HG03521 (cell line): ENCODE measurements around the gene TPH1.
"Not testable (repeated sequence)": the region's sequence is repeated elsewhere in the genome, so short reads cannot be mapped to it uniquely, and the experiment has no call there.

ENCODE experiments used
- ATAC-seq: cut with Tn5 transposase; IDR thresholded peaks from one replicate; pipeline ENCODE4 v1.9.1; 2021; ENCODE audit warnings: mild to moderate bottlenecking, moderate library complexity; ENCODE audit not compliant: unreplicated experiment

Gene TPH1

DNA sequence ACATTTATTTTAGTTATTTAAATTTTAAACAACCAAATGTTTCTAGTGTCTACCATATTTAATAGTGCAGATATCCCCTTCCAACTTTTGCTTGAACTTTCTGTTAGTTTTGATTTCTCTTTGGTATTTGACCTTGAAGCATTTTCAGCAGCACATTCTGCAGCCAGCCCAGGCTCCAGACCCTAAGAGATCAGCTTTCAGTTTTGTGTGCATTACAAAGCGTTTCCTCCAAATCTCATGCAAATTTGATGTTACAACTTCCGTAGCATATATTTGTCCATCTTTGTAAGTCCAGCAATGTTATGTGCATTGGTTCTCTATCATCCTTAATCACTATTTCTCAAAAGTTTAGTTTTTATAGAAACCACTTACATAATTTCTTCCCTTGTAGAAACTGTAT is 18.6 kb downstream of the TPH1 start:
- no peak for ATAC-seq

DNA sequence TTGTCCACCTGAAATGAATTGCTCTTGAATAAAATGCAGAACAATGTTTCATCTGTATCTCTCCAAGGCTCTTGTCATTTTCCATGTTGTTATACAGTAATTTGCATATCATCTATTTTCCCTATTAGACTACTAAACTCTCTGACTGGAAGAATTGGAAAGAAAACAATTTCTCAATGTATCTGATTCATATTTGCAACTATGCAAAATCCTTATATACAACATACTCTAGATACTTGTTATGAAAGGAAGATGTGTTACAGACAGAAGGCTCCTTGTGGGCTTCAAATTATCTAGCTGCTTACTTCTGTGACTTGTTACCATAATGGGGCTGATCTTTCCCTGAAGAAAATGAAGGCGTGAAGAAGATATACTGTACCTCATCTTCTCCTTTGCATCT is 23.6 kb downstream of the TPH1 start:
- ATAC-seq, result no peak

DNA sequence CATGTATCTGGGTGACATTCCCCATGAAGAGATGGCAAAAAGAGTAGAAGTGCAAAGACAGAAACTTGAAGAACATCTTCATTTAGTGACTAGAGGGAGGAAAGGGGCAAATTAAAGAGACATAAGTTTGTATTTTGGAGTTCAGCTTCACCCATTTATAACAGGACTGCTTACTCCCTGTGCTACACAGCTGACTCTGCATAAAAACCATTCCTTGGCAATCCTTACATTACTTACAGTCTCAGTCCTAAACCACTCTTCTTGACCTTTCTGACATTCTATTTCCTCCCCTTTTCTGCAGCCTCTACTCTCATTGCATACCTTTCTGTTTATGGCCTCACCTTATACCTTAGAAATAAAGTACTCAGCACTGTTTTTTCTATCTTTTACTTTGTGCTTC is 26.4 kb downstream of the TPH1 start:
- no peak for ATAC-seq

DNA sequence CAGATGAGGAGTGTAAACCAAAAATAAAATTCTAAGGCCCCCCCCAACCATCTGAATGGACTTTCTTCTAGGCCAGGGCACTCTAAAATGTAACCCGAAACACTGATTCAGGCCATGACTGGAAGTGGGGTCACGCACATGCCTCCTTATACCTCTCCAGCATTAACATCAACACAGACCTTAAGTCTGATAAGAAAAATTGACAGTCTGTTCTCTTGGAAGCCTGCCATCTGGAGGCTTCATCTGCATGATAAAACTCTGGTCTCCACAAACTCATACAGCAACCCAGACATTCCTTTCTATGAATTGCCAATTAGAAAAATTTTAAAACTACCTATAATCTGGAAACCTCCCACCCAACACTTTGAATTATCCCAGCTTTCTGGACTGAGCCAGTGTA is 29.3 kb downstream of the TPH1 start:
- ATAC-seq, result no peak

DNA sequence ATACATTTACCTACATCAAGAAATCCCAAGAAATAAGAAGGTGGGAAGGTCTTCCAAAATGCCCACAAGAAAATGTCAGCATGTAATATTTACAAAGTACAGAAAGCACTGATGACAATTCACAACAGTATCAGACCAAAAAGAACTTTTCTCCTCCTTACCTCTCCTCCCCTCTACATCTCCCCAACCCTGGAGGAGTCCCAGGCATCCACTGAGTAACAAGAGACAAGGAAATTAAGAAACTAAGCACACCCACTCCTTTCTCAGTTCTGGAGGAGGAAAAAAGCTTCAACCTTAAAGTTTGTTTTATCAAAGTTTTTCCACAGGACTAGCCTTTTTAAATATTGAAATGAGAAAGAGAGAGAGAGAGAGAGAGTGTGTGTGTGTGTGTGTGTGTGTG is 31.2 kb downstream of the TPH1 start:
- ATAC-seq, result no peak

DNA sequence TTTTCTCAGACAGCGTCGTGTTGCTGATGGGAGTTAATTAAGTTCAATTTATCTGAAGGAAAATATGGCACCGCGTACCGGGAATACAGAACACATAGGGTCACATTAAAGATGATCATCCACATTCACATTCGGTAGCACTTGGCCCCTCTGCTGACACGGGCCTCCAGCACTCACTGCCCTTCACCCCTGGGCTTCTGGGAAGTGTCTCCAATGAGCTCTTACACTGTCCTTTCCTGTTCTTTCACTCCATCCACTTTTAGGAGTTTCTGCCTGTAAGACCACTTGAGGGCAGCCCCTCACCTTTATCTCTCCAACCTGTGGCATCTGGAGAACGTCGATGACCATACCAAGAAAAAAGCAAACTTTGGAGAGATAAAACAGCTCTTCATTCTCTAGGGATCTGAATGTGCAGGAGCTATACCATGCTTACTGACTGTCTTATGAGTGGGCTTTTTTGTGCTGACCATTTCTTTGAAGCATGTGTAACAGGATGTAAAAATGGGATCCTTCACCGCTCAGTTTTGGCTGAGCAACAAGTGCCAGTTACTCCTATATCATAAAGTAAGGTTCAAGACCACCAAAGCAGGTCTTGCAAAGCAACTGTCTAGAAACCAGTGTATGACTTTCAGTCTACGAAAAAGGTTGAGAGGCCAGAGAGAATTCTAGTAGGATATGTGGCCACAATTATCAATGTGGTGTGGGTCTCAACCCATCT is 32.1 kb downstream of the TPH1 start:
- no peak for ATAC-seq

DNA sequence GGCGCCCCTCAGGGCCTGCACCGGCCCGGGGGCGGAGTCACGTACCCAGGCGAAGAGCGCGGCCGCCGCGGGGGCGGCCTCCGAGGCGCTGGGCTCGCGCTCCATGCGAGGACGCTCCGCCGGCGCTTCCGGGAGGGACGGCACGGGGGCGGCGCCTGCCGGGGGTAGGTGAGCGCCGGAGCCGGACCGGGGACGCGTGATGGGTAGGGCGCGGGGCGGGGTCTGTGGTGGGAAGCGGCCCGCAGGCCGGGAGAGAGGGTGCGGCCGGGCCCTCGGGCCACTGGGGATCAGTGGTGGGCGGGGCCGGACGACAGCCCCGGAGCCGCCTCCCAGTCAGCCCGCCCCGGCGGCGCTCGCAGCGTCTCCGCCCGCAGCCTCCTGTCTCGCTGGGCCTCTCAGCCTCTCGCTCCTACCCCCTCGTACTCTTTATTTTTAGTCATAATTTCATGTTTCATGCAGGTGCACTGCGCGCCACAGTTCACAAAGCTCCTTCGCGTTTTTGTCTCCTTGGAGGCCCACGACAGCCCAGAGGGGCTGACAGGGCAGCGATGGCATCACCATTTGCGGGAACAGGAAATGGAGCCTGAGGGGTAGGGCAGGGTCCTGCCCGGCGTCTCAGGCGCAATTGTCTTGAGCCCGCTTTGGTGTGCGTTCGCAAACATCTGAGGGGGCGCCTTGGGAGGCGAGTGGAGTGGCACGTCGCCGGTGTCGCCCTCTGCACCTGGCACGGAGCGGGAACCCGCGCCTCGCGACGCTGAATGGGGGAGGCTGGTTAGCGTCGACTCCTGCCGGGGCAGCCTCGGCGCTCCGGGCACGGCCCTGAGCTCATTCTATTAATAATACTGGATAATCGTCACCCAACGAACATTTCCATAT is 32.9 kb downstream of the TPH1 start, which contains the start of gene SERGEF:
SERGEF (minus strand) TSS at position 142 of the 876 bp plus-strand sequence; CDS start at position 105, 37 bp downstream.
- ATAC-seq, result peak; percentile 94

DNA sequence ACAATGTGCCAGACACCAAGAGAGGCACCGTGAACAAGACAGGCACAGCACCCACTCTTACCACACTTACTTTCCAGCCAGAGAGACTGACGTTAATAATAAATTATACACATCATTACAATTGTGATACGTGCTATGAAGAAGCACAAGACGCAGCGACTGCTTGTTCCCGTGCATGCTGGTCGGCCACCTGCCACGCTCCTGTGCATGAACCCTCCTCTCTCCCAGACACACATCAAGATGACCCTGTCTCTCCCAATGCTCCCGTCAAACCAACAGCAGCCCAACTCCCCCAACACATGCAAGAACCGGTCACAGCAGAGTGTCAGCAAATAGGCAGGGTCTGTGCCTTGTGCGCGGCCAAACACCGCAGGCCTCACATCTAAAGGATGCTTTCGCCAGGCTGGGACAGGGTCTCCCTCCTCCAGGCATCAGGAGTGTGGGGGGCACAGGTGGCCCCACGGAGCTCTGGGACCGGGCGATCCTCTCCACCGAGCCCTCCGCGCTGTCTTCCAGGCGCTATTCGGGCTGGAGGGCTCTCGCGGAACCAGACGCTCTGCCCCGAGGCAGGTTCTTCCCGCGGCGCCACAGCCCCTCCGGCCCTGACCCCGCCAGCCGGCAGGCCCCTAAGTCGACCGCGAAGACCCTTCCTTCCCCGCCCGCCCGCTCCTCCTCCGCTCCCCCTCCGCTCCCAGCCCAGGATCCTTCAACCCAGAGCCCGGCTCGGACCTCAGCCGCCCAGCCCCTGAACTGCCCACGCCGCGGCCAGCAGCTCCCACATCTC is 33.8 kb downstream of the TPH1 start:
- no peak for ATAC-seq

DNA sequence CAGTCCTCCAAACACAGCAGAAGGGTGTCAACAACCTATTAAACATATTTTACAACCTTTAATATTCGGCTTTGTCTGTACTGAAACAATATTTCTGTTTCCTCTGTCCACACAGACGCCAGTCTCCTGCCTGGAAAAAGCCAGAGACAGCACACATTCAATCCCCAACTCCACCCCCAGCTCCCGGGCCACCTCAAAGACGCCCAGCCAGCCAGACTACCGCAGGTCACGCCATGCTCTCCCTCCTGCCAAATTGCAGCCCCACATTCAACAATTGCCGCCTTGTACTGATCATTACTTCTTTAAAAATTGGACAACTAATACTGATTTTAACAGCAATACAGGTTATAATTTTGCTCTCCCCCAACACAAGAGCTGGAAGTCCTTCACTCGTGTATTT is 34.4 kb downstream of the TPH1 start:
- ATAC-seq, result no peak

DNA sequence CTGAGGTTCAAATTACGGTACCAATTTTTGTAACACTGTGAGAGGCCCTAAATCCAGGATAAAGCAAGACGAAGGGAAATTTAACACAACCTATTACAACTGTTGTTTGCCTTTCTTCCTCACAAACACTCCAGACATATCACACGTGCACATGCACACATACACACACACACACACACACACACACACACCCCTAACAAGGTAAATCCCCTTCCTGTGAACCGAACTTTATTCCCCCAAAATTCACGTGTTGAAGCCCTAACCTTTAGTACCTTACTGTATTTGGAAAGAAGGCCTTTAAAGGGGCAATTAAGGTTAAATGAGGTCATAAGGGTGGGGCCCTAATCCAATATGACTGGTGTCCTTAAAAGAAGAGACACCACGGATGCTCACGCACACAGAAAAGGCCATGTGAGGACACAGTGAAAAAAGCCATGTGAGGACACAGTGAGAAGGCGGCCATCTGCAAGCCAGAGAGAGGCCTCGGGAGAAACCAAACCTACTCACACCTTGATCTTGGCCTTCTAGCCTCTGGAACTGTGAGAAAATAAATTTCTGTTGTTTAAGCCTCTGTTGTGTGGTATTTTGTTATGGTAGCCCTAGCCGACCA is 35.0 kb downstream of the TPH1 start:
- ATAC-seq, result no peak

DNA sequence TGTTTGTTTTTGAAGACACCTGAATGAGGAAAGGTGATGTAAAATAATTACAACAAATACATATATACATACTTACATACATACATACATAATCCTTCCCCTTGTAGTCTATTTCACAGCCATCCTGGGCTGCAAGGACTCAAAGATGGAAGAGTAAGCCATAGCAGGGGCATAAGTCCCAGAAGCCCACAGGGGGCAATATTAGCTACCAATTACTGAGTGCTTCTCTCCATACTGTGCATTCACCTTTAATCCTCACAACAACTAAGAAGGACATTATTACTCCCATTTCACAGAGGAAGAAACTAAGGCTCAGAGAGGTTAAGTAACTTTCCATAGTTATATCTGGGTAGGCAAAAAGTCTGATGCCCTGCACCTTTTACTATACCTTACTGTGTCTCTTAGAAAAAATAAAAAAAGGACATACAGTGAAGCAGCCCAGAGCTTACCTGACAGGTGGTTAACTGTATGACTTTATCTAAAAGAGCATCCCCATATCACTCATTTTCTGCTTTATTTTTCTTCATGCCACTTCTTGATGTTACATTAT is 35.9 kb downstream of the TPH1 start:
- no peak for ATAC-seq

DNA sequence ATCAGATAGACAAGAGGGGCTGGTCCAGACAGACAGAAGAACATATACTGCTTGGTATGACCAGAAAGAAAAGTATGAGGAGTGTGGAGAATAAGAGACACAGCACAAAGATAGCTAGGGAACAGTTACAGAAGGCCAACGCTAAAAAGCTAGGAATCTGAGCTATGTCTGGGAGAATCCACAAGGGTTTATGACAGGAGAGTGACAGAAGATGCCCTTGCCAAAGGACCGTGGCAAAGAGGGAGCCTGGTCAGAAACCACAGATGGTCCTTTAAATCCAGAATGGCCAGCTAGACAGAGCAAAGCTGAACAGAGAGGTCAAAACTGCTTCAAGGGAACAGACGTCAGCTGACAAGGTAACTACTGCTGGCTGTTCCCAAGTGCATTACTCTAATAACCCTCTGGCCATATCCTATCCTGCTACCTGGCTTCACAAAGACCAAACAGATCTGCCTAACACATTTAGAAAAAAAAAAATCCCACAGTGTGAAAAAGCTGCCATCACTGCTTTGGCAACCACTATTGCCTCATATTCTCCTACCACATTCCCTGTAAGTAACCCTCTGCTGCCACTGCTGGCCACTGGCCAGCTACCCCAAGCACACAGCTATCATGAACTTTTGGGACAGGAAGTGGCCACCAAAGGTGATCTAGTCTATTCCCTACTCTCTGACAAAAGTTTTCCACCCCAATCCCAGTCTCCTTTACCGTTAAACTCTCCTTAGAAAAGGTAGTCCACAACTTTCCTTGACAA is 40.5 kb downstream of the TPH1 start:
- ATAC-seq, result no peak

DNA sequence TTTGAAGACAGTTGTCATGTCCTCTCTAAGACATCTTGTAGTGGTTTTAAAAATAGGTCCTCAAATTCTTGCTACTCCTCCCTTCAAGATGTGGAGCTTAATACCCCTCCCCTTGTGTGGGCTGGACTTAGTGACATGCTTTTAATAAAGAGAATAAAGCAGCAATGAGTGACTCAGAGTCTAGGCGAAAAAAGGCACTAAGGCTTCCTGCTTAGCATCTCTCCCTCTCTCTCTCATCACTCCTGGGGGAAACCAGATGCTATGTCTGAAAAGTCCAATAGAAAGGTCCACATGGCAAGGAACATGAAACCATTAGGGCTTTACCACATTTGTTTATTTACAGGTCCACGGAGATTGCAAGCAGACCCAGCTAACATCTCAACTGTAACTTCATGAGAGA is 44.9 kb downstream of the TPH1 start:
- no peak for ATAC-seq

DNA sequence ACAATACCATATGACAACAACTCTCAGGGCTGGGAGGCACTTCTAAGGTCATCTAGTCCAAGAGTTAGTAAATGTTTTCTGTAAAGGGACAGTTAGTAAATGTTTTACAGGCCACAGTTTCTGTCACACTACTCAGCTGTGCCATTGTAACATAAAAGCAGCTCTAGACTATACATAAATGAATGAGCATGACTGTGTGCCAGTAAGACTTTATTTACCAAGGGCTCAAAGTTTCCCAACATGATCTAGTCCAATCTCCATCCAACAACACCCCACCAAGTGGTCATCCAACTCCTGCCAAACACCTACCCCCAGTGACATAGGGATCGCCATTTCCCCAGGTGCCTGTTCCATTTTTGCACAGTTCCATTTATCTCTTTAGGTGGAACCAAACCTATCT is 45.3 kb downstream of the TPH1 start:
- no peak for ATAC-seq

DNA sequence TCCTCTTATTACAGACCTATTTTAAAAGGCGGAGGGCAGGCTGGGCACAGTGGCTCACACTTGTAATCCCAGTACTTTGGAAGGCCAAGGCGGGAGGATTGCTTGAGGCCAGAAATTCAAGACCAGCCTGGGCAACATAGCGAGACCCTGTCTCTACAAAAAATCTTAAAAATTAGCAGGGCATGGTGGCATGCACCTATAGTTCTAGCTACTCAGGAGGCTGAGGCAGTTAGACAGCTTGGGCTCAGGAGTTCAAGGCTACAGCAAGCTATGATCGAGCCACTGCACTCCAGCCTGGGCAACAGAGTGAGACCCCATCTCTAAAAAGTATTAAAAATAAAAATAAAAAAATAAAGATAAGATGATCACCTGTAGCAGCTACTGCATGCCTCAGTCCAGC is 45.9 kb downstream of the TPH1 start:
- not testable (repeated sequence) for ATAC-seq
